Measurements from ENCODE around the gene RILPL2.
"Not testable (repeated sequence)": the region's sequence is repeated elsewhere in the genome, so short reads cannot be mapped to it uniquely, and the experiment has no call there.

GRCh38 chr12:123372415-123372814, 64.1 kb downstream of the RILPL2 start:
- not testable (repeated sequence) for TF ChIP-seq CTCF, MYC (IDR thresholded peaks at IDR 0.05; ENCODE audit: low read depth, low read length)

Measured in NB4 (cell line).